ENCODE results near the gene COPS8. TPM values are rescaled to one million over a fixed set of nuclear protein-coding genes. Genes with fewer than 3 reads are reported as not detected.

The COPS8 gene
- total and polyA plus RNA-seq, 2 of the 8 experiments (the other 6 are each of a cell fraction or from before 2014, with no cell fraction given) = 59.3 to 67.5 TPM

DNA sequence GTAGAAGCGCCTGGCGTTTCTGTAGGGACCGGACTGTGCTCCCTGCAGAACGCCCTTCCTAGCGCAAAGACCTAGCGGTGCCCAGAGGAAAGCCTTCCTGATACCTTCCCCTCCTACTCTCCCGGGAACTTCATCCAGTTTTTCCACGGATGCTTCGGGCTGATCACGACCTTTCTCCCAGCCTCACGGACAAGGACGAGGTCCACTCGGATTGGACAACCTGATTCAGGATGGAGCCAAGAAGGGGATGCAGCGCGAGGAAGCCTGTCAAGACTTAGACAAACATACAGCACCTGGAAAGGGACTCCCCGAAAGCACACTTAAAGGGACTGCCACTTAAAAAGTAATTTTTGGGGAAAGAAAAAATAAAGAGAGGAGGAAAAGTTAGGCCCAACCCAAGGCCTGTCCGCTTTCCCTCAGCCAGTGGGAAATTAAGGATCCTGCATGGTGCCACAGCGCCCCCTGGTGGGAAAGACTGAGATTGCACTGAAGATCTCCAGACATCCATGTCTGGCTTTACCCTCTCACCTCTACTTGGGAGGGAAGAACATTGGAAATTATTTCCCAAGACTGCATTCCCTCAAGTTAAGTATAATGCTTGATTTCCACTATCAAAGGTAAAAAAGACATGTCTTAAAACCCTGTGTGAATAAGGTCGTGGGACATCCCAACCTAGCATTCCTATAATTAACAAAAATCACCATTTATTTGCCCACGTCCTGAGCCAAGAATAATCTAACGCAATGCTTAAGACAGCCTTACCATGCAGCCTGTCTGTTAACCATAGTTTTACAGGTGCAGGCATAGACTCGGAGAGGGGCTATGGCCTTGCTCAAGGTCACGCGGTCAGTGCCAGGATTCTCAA, 13.4 kb upstream of the COPS8 start (continued):
- TF ChIP-seq, protein P1, sequence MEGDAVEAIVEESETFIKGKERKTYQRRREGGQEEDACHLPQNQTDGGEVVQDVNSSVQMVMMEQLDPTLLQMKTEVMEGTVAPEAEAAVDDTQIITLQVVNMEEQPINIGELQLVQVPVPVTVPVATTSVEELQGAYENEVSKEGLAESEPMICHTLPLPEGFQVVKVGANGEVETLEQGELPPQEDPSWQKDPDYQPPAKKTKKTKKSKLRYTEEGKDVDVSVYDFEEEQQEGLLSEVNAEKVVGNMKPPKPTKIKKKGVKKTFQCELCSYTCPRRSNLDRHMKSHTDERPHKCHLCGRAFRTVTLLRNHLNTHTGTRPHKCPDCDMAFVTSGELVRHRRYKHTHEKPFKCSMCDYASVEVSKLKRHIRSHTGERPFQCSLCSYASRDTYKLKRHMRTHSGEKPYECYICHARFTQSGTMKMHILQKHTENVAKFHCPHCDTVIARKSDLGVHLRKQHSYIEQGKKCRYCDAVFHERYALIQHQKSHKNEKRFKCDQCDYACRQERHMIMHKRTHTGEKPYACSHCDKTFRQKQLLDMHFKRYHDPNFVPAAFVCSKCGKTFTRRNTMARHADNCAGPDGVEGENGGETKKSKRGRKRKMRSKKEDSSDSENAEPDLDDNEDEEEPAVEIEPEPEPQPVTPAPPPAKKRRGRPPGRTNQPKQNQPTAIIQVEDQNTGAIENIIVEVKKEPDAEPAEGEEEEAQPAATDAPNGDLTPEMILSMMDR (IDR thresholded peaks at IDR 0.05; ENCODE audit: control extremely low read depth in 1 of 3, insufficient read depth in 1 of 3, low read depth in 1 of 3, low read length in 3 of 3) = peak; percentile 84 to 90 (median 86)
- TF ChIP-seq SUZ12 (IDR thresholded peaks at IDR 0.05; ENCODE audit: low read length) (no peak), PHF8 (conservative IDR thresholded peaks at IDR 0.05; ENCODE audit: low read depth, low read length) (no peak), CEBPB (IDR thresholded peaks at IDR 0.05; ENCODE audit: low read depth, low read length) (no peak)
- TF ChIP-seq, protein P2, sequence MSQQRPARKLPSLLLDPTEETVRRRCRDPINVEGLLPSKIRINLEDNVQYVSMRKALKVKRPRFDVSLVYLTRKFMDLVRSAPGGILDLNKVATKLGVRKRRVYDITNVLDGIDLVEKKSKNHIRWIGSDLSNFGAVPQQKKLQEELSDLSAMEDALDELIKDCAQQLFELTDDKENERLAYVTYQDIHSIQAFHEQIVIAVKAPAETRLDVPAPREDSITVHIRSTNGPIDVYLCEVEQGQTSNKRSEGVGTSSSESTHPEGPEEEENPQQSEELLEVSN (IDR thresholded peaks at IDR 0.05) = no peak

All from H1 (cell line).